Neural cell (in vitro differentiated cells): Measurements from ENCODE around the gene MYRF. TPM values are rescaled to one million over a fixed set of nuclear protein-coding genes. Genes with fewer than 3 reads are reported as not detected.

Experiments used
- H2AFZ ChIP-seq: fragments of 200-600, 300-800 bp; sonication (generic), shearing (Covaris generic); 2 replicates; pipeline ENCODE4 v1.6.0; 2014; ENCODE audit warnings: low read depth, mild to moderate bottlenecking, antibody characterized with exemption, low read length, moderate library complexity
- H3F3A ChIP-seq: fragments of 200-600 bp; shearing (Covaris generic); 2 replicates; pipeline ENCODE4 v1.6.1; 2016; ENCODE audit warnings: mild to moderate bottlenecking, moderate library complexity, mixed read lengths, antibody characterized with exemption, low read length; ENCODE audit not compliant: insufficient read depth, poor library complexity, severe bottlenecking
- H3K27ac ChIP-seq: fragments of 200-600, 300-800 bp; sonication (generic), shearing (Covaris generic); 2 replicates; pipeline ENCODE4 v1.5.1; 2014; ENCODE audit warnings: mild to moderate bottlenecking, low read length, moderate library complexity
- H3K27me3 ChIP-seq: fragments of 300-800, 200-600 bp; sonication (generic), shearing (Covaris generic); 2 replicates; pipeline ENCODE4 v1.6.0; 2014; ENCODE audit warnings: mild to moderate bottlenecking, low read depth, low read length, moderate library complexity; ENCODE audit not compliant: insufficient read depth
- H3K36me3 ChIP-seq: fragments of 300-800, 200-600 bp; sonication (generic), shearing (Covaris generic); 2 replicates; pipeline ENCODE4 v1.5.1; 2014; ENCODE audit warnings: mild to moderate bottlenecking, antibody characterized with exemption, low read length, moderate library complexity; ENCODE audit not compliant: insufficient read depth
- H3K4me2 ChIP-seq: fragments of 300-800, 200-600 bp; sonication (generic), shearing (Covaris generic); 2 replicates; pipeline ENCODE4 v1.6.0; 2014; ENCODE audit warnings: mild to moderate bottlenecking, low read length
- H3K4me3 ChIP-seq: fragments of 300-800, 200-600 bp; sonication (generic), shearing (Covaris generic); 2 replicates; pipeline ENCODE4 v1.5.1; 2014; ENCODE audit warnings: mild to moderate bottlenecking, low read length, moderate library complexity
- H3K79me2 ChIP-seq: fragments of 200-600 bp; shearing (Covaris generic); replicated peaks from 2 replicates; pipeline ENCODE4 v1.6.0; 2014; ENCODE audit warnings: mild to moderate bottlenecking, low read length, moderate library complexity; ENCODE audit not compliant: insufficient read depth
- H3K9ac ChIP-seq: fragments of 300-800, 200-600 bp; sonication (generic), shearing (Covaris generic); 2 replicates; pipeline ENCODE4 v1.6.1; 2016; ENCODE audit warnings: mild to moderate bottlenecking, low read length, mixed read lengths
- H3K9me2 ChIP-seq: fragments of 200-600 bp; shearing (Covaris generic); 2 replicates; pipeline ENCODE4 v1.6.1; 2016; ENCODE audit warnings: mild to moderate bottlenecking, low read length, mixed read lengths; ENCODE audit not compliant: insufficient read depth
- H3K9me3 ChIP-seq: fragments of 200-600, 300-800 bp; sonication (generic), shearing (Covaris generic); 2 replicates; pipeline ENCODE4 v1.6.1; 2016; ENCODE audit warnings: mild to moderate bottlenecking, mixed run types, low read length, moderate library complexity, mixed read lengths
- H4K20me1 ChIP-seq: fragments of 200-600 bp; shearing (Covaris generic); 2 replicates; pipeline ENCODE4 v1.6.1; 2016; ENCODE audit warnings: mild to moderate bottlenecking, mixed run types; ENCODE audit not compliant: insufficient read depth
- CTCF ChIP-seq: fragments of 450-650 bp; IDR thresholded peaks from 2 replicates; pipeline ENCODE4 v1.5.1; 2014; ENCODE audit warnings: antibody characterized with exemption, mild to moderate bottlenecking, moderate library complexity; ENCODE audit not compliant: poor library complexity, severe bottlenecking
- EP300 ChIP-seq: fragments of 450-650 bp; conservative IDR thresholded peaks from 2 replicates; pipeline ENCODE4 v1.6.1; 2014; ENCODE audit warnings: antibody characterized with exemption, mild to moderate bottlenecking, moderate library complexity; ENCODE audit not compliant: poor library complexity, severe bottlenecking
- EZH2 ChIP-seq: fragments of 200-600, 300-800 bp; shearing (Covaris generic), sonication (generic); IDR thresholded peaks from 2 replicates; pipeline ENCODE4 v1.6.1; 2014; ENCODE audit warnings: antibody characterized with exemption, low read length, borderline replicate concordance, mild to moderate bottlenecking; ENCODE audit not compliant: insufficient read depth, poor library complexity, severe bottlenecking
- MXI1 ChIP-seq: fragments of 450-650 bp; conservative IDR thresholded peaks from 2 replicates; pipeline ENCODE4 v1.6.1; 2014; ENCODE audit warnings: antibody characterized with exemption, mild to moderate bottlenecking; ENCODE audit not compliant: poor library complexity, severe bottlenecking
- POLR2AphosphoS5 ChIP-seq: IDR thresholded peaks from 2 replicates; pipeline ENCODE4 v1.6.1; 2012
- RAD21 ChIP-seq: fragments of 450-650 bp; conservative IDR thresholded peaks from 2 replicates; pipeline ENCODE4 v1.6.1; 2014; ENCODE audit warnings: antibody characterized with exemption, mild to moderate bottlenecking, moderate library complexity
- REST ChIP-seq: IDR thresholded peaks from 2 replicates; pipeline ENCODE4 v1.6.1; 2012; ENCODE audit warnings: borderline replicate concordance
- SMC3 ChIP-seq: fragments of 450-650 bp; conservative IDR thresholded peaks from 2 replicates; pipeline ENCODE4 v1.6.1; 2014; ENCODE audit warnings: antibody characterized with exemption, mild to moderate bottlenecking, moderate library complexity; ENCODE audit not compliant: poor library complexity
- TAF1 ChIP-seq: IDR thresholded peaks from 2 replicates; pipeline ENCODE4 v1.6.1; 2012; ENCODE audit warnings: low read depth
- polyA plus RNA-seq: library from polyadenylated mRNA; depleted of rRNA; stranded (reverse); fragments of >200 nt; gene quantifications from 2 replicates; pipeline ENCODE4 v1.2.3, GENCODE V29; 2014

The MYRF gene
- polyA plus RNA-seq, 1 donor from 2014 or later: 0.16 TPM

- H3K36me3 ChIP-seq: no peaks in the 10 kb centered on the region
- H3K9ac ChIP-seq: no peak overlapping the region
- H3K79me2 ChIP-seq: no peaks in the 10 kb centered on the region
- no peaks in the 10 kb centered on the region for H3K9me2 ChIP-seq
- no peaks in the 10 kb centered on the region for H3F3A ChIP-seq
- TF ChIP-seq CTCF: no peak
- TF ChIP-seq MXI1: no peak
- no peak for TF ChIP-seq POLR2AphosphoS5
- TF ChIP-seq TAF1: no peak
- no peak for TF ChIP-seq RAD21
- no peak for TF ChIP-seq SMC3
- no peaks in the 10 kb centered on the region for H3K9me3 ChIP-seq
- H3K4me3 ChIP-seq: no peak overlapping the region
- no peak overlapping the region for H2AFZ ChIP-seq
- H3K27ac ChIP-seq: no peak overlapping the region
- H3K27me3 ChIP-seq: no peaks in the 10 kb centered on the region
- no peak overlapping the region for H3K4me2 ChIP-seq
- no peaks in the 10 kb centered on the region for H4K20me1 ChIP-seq
Observed at GRCh38 chr11:61766353-61766841, 14.0 kb downstream of the MYRF start.

- Histone ChIP-seq H3K4me2 (no peak overlapping the region), H3K27ac (no peak overlapping the region), H3K4me3 (no peak overlapping the region), H4K20me1 (no peaks in the 10 kb centered on the region), H2AFZ (no peak overlapping the region), H3K27me3 (no peaks in the 10 kb centered on the region), H3K9me3 (no peaks in the 10 kb centered on the region), H3K9me2 (no peaks in the 10 kb centered on the region), H3F3A (no peaks in the 10 kb centered on the region), H3K79me2 (no peaks in the 10 kb centered on the region), H3K9ac (no peak overlapping the region), H3K36me3 (no peaks in the 10 kb centered on the region)
- no peak for TF ChIP-seq POLR2AphosphoS5
- TF ChIP-seq CTCF: no peak
- TF ChIP-seq EP300: no peak
- no peak for TF ChIP-seq RAD21
- TF ChIP-seq EZH2: no peak
- no peak for TF ChIP-seq SMC3
- no peak for TF ChIP-seq REST
- TF ChIP-seq MXI1: no peak
Observed at GRCh38 chr11:61768376-61769076, 16.1 kb downstream of the MYRF start.
